Measurements from ENCODE around the gene ATP8A1.
A peak's percentile ranks its signal among the peaks of the same experiment; 100 is the strongest.
"Not testable (repeated sequence)": the region's sequence is repeated elsewhere in the genome, so short reads cannot be mapped to it uniquely, and the experiment has no call there.

Gene ATP8A1

DNA sequence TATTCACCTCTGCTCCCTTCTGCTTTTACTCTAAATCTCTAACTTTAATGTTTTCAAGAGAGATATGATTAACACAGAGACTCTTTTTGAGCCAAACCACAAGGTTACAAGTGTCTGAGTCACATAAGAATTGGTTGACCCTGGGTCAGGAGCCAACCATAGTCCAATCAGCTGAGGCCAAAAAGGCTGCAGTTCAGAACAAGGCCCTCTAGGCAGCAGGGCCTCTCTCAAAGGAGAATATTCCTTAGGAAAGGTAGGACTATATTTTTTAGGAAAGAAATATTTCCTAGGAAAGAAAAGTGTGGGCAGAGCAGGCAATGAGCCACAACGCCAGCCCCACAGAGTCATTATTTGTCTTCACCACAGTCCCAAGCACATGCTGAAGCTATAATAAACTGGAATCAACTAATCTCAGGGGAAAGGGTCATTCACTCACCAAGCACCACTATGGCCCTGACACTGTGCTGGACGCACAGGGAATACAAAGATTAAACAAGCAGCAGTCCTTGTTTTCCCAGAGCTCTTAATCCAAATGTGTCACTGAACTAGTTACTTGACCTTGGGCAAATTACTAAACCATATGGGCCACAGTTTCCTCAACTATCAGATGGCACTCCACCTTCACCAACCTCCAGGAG is 2.2 kb downstream of the ATP8A1 start:
- in situ Hi-C loops (cut with HindIII; ENCODE audit: low pct_ligation_motif_present, low sequenced_read_pairs): no loop called here
- Histone ChIP-seq H3K4me3 (ENCODE audit: low read depth, low read length) (no peak overlapping the region), H3K27me3 (replicated peaks) (no peaks in the 10 kb centered on the region), H3K36me3 (replicated peaks) (no peaks in the 10 kb centered on the region), H3K27ac (no peak overlapping the region)
- TF ChIP-seq, protein P1, sequence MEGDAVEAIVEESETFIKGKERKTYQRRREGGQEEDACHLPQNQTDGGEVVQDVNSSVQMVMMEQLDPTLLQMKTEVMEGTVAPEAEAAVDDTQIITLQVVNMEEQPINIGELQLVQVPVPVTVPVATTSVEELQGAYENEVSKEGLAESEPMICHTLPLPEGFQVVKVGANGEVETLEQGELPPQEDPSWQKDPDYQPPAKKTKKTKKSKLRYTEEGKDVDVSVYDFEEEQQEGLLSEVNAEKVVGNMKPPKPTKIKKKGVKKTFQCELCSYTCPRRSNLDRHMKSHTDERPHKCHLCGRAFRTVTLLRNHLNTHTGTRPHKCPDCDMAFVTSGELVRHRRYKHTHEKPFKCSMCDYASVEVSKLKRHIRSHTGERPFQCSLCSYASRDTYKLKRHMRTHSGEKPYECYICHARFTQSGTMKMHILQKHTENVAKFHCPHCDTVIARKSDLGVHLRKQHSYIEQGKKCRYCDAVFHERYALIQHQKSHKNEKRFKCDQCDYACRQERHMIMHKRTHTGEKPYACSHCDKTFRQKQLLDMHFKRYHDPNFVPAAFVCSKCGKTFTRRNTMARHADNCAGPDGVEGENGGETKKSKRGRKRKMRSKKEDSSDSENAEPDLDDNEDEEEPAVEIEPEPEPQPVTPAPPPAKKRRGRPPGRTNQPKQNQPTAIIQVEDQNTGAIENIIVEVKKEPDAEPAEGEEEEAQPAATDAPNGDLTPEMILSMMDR (IDR thresholded peaks at IDR 0.05; ENCODE audit: low read depth, low read length, missing control alignments): peak; percentile 8
- DNase-seq: peak; percentile 56

GRCh38 chr4:42653626-42654560 is 3.0 kb downstream of the ATP8A1 start:
- DNase-seq: no peak
- in situ Hi-C loops (cut with HindIII; ENCODE audit: low pct_ligation_motif_present, low sequenced_read_pairs): no loop called here
- H3K27ac ChIP-seq: no peak overlapping the region

DNA sequence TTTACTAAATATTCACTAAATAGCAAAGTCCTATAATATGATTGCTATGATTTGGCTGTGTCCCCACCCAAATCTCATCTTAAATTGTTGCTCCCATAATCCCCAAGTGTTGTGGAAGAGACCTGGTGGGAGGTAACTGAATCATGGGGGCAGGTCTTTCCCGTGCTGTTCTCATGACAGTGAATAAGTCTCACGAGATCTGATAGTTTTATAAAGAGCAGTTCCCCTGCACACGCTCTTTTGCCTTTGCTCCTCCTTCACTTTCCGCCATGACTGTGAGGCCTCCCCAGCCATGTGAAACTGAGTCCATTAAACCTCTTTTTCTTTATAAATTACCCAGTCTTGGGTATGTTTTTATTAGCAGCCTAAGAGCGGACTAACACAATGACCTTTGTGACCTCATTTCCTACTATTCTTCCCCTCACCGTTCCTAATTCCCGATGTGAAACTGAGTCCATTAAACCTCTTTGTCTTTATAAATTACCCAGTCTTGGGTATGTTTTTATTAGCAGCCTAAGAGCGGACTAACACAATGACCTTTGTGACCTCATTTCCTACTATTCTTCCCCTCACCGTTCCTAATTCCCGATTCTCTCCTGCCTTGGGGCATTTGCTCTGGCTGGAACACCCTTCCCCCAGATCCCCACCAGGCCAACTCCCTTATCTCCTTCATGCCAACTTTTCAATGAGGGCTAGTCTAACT is 4.2 kb downstream of the ATP8A1 start:
- H3K36me3 ChIP-seq (replicated peaks); DNase-seq; H3K27ac ChIP-seq; in situ Hi-C loops (cut with HindIII; ENCODE audit: low pct_ligation_motif_present, low sequenced_read_pairs); H3K4me3 ChIP-seq (ENCODE audit: low read depth, low read length); H3K27me3 ChIP-seq (replicated peaks): not testable (repeated sequence)

More at GRCh38 chr4:42653626-42654560, 3.0 kb downstream of the ATP8A1 start:
- Histone ChIP-seq H3K36me3 (replicated peaks) (no peaks in the 10 kb centered on the region), H3K27me3 (replicated peaks) (no peaks in the 10 kb centered on the region), H3K4me3 (ENCODE audit: low read depth, low read length) (no peak overlapping the region)
- TF ChIP-seq, protein P1 (IDR thresholded peaks at IDR 0.05; ENCODE audit: low read depth, low read length, missing control alignments): no peak

GRCh38 chr4:42649870-42650269 is 7.0 kb downstream of the ATP8A1 start:
- TF ChIP-seq, protein P1 (IDR thresholded peaks at IDR 0.05; ENCODE audit: low read depth, low read length, missing control alignments): no peak
- no peak overlapping the region for H3K4me3 ChIP-seq (ENCODE audit: low read depth, low read length)
- no peak overlapping the region for H3K27ac ChIP-seq
- H3K36me3 ChIP-seq (replicated peaks): no peaks in the 10 kb centered on the region
- DNase-seq: no peak
- H3K27me3 ChIP-seq (replicated peaks): no peaks in the 10 kb centered on the region
- in situ Hi-C loops (cut with HindIII; ENCODE audit: low pct_ligation_motif_present, low sequenced_read_pairs): no loop called here

- no peak for DNase-seq
- TF ChIP-seq, protein P1 (IDR thresholded peaks at IDR 0.05; ENCODE audit: low read depth, low read length, missing control alignments): no peak
- no peaks in the 10 kb centered on the region for H3K27me3 ChIP-seq (replicated peaks)
- in situ Hi-C loops (cut with HindIII; ENCODE audit: low pct_ligation_motif_present, low sequenced_read_pairs): no loop called here
- H3K36me3 ChIP-seq (replicated peaks): no peaks in the 10 kb centered on the region
- H3K4me3 ChIP-seq (ENCODE audit: low read depth, low read length): no peak overlapping the region
- H3K27ac ChIP-seq: no peak overlapping the region
These were observed 9.8 kb downstream of the ATP8A1 start for GRCh38 chr4:42646999-42647541.
